ENCODE data around the gene TMA16. TPM values are rescaled to one million over a fixed set of nuclear protein-coding genes. Genes with fewer than 3 reads are reported as not detected.
"Not testable (repeated sequence)": the region's sequence is repeated elsewhere in the genome, so short reads cannot be mapped to it uniquely, and the experiment has no call there.

Gene TMA16
- total RNA-seq, 2 experiments from 2014 or later, result 53.5 to 58.4 TPM

DNA sequence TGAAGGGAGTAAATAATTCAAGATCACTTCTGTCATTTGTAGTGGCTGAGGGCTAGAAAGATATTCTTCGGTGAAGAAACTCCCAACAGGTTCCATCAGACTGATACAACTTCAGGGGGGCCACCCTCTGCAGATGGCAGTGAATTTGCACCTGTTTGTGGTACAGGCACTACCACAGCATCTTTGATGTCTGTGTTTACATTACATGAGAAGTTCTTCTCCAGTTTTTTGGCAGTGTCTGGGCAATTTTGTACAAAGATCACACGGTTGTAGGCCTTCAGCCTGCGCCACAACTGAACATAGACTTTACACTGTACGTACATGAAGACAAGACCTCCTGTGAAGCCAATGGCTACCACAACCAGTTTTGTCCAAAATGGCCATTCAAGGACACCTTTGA is 34.2 kb downstream of the TMA16 start:
- DNase-seq (no peak), ATAC-seq (no peak)
- no peak overlapping the region for H3K27ac Mint-ChIP-seq
- TF ChIP-seq, protein P1, sequence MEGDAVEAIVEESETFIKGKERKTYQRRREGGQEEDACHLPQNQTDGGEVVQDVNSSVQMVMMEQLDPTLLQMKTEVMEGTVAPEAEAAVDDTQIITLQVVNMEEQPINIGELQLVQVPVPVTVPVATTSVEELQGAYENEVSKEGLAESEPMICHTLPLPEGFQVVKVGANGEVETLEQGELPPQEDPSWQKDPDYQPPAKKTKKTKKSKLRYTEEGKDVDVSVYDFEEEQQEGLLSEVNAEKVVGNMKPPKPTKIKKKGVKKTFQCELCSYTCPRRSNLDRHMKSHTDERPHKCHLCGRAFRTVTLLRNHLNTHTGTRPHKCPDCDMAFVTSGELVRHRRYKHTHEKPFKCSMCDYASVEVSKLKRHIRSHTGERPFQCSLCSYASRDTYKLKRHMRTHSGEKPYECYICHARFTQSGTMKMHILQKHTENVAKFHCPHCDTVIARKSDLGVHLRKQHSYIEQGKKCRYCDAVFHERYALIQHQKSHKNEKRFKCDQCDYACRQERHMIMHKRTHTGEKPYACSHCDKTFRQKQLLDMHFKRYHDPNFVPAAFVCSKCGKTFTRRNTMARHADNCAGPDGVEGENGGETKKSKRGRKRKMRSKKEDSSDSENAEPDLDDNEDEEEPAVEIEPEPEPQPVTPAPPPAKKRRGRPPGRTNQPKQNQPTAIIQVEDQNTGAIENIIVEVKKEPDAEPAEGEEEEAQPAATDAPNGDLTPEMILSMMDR (IDR thresholded peaks at IDR 0.05), result no peak
- POLR2A ChIA-PET, result no interaction called here
- no peak overlapping the region for H3K4me3 Mint-ChIP-seq
- H3K27me3 Mint-ChIP-seq, result no peaks in the 10 kb centered on the region
- peaks cover 45% of the 10 kb centered on the region for H3K36me3 Mint-ChIP-seq (ENCODE audit: low read depth)
- no peaks in the 10 kb centered on the region for H3K4me1 Mint-ChIP-seq (ENCODE audit: low read depth)
- H3K9me3 Mint-ChIP-seq, result no peaks in the 10 kb centered on the region
- CTCF ChIA-PET, result no interaction called here
- intact Hi-C loops (cut with micrococcal nuclease), result no loop called here

DNA sequence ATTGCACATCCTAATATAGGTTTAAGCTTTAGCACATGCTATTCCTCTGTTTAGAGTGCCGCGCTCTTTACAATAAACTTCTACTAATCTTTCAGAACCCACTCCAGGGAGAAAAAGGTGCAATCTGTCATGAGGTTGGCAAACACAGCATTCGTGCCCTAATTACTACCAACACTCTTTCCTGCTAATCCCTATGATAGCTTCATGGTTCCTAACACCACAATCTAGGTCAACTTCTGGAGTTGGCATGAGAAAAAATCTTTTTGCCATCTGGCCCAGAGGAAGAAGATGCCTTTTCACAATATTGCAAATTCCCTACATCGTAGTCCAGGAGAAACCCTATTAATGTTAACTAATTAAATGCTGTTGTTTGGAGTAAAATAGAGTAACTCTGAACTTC is 39.6 kb downstream of the TMA16 start:
- no peak overlapping the region for H3K4me3 Mint-ChIP-seq
- no peaks in the 10 kb centered on the region for H3K27me3 Mint-ChIP-seq
- DNase-seq, result no peak
- peaks cover 23% of the 10 kb centered on the region for H3K36me3 Mint-ChIP-seq (ENCODE audit: low read depth)
- intact Hi-C loops (cut with micrococcal nuclease), result no loop called here
- POLR2A ChIA-PET, result no interaction called here
- TF ChIP-seq, protein P1 (IDR thresholded peaks at IDR 0.05), result no peak
- no peaks in the 10 kb centered on the region for H3K4me1 Mint-ChIP-seq (ENCODE audit: low read depth)
- H3K27ac Mint-ChIP-seq, result no peak overlapping the region
- no peak for ATAC-seq
- H3K9me3 Mint-ChIP-seq, result no peaks in the 10 kb centered on the region
- CTCF ChIA-PET, result interaction anchor here (0.8 to 2.3 kb wide), 4 partner anchors 8 to 48 kb away, joined by 3 to 7 read pairs (median 4); no protein-coding TSS in a partner anchor

DNA sequence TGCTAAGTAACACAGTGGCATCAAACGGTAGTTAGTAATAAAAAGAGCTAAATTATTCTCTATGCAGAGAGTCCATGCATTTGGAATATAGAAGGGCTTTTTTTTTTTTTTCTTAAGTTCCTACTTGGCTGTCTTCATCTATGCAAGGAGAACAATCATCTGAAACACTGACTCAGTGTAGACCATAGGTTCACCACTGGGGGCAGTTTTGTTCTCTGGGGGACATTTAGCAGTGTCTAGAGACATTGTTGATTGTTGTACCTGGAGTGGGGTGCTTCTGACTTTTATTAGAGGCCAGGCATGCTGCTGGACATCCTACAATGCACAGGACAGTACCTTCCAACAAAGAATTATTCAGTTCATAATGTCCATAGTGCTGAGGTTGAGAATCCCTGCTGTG is 41.2 kb downstream of the TMA16 start:
- ATAC-seq (peak; percentile 55), DNase-seq (no peak)
- POLR2A ChIA-PET, result interaction anchor here (0.6 kb wide), 1 partner anchor 787 kb away, joined by 3 read pairs; no protein-coding TSS in a partner anchor
- Mint-ChIP-seq H3K9me3 (no peaks in the 10 kb centered on the region), H3K36me3 (ENCODE audit: low read depth) (peaks cover 13% of the 10 kb centered on the region), H3K4me3 (no peak overlapping the region), H3K27ac (no peak overlapping the region), H3K4me1 (ENCODE audit: low read depth) (no peaks in the 10 kb centered on the region), H3K27me3 (no peaks in the 10 kb centered on the region)
- CTCF ChIA-PET, result interaction anchor here (0.9 to 1.6 kb wide), 5 partner anchors 13 to 50 kb away, joined by 3 to 6 read pairs (median 3); no protein-coding TSS in a partner anchor
- TF ChIP-seq, protein P1 (IDR thresholded peaks at IDR 0.05), result no peak
- intact Hi-C loops (cut with micrococcal nuclease), result no loop called here

DNA sequence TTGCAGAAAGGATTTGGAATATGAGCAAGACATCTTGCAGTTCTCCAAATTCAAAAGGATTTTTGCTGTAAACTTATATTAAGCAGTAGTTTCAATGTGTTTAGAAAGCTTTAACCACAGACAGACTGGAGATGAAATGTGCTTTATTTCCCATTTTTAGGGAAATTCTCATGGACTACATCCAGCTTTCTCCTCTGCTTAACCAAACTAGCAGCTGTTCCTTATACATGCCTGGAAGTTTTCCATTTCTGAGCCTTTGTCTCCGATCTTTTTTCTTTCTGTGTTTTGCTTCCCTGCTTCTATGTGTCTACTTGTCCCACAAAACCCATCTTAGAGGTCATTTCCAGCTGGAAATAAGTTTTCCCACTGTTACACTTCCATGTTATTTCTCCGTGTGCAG is 41.6 kb downstream of the TMA16 start:
- DNase-seq (no peak), ATAC-seq (no peak)
- TF ChIP-seq, protein P1 (IDR thresholded peaks at IDR 0.05), result no peak
- Mint-ChIP-seq H3K4me3 (no peak overlapping the region), H3K36me3 (ENCODE audit: low read depth) (peaks cover 10% of the 10 kb centered on the region), H3K4me1 (ENCODE audit: low read depth) (no peaks in the 10 kb centered on the region), H3K27me3 (no peaks in the 10 kb centered on the region), H3K9me3 (no peaks in the 10 kb centered on the region), H3K27ac (no peak overlapping the region)
- CTCF ChIA-PET, result interaction anchor here (0.7 to 1.6 kb wide), 8 partner anchors 13 to 50 kb away, joined by 3 to 6 read pairs (median 3); no protein-coding TSS in a partner anchor
- POLR2A ChIA-PET, result interaction anchor here (0.6 kb wide), 1 partner anchor 28 kb away, joined by 4 read pairs; no protein-coding TSS in a partner anchor
- intact Hi-C loops (cut with micrococcal nuclease), result no loop called here

DNA sequence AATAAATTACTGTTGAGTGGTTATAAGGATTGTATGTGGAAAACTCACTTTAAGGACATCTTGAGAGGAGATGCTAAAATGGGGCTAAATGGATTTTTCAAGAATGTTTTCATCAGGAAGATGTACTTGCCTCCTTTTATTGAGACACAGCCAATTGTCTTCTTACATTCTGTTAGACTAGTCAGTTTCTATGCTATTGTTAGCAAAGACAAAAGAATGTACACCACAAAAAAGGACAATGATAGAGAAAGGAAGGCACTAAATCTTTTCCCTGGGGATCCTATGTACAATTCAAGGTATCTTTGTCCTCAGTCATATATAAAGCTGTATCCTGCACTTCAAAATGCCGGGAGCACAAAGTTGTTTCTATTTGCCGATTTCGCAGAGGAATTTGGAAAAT is 42.6 kb downstream of the TMA16 start:
- Mint-ChIP-seq H3K9me3 (no peaks in the 10 kb centered on the region), H3K36me3 (ENCODE audit: low read depth) (peaks cover 4% of the 10 kb centered on the region), H3K4me1 (ENCODE audit: low read depth) (no peaks in the 10 kb centered on the region), H3K4me3 (no peak overlapping the region), H3K27me3 (no peaks in the 10 kb centered on the region), H3K27ac (no peak overlapping the region)
- DNase-seq, result no peak
- TF ChIP-seq, protein P1 (IDR thresholded peaks at IDR 0.05), result no peak
- ChIA-PET POLR2A (no interaction called here), CTCF (interaction anchor here (0.8 to 1.6 kb wide), 3 partner anchors 12 to 18 kb away, joined by 3 to 6 read pairs (median 3); no protein-coding TSS in a partner anchor)
- intact Hi-C loops (cut with micrococcal nuclease), result no loop called here
- ATAC-seq, result no peak

DNA sequence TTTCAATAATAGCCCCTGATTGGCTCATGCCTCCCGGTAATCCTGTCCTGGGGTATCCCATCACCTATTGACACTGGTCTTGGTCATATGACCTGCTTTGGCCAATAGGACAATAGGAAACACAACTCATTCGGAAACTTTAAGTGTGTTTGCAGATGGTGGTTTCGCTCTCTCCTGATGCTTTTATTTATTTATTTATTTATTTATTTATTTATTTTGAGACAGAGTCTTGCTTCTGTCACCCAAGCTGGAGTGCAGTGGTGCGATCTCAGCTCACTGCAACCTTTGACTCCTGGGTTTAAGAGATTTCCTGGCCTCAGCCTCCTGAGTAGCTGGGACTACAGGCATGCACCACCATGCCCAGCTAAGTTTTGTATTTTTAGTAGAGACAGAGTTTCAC is 44.3 kb downstream of the TMA16 start:
- H3K4me3 Mint-ChIP-seq; H3K36me3 Mint-ChIP-seq (ENCODE audit: low read depth); H3K27ac Mint-ChIP-seq; intact Hi-C loops (cut with micrococcal nuclease); H3K4me1 Mint-ChIP-seq (ENCODE audit: low read depth); H3K9me3 Mint-ChIP-seq; ATAC-seq; DNase-seq; H3K27me3 Mint-ChIP-seq: not testable (repeated sequence)
- ChIA-PET CTCF (interaction anchor here (1.7 to 3.4 kb wide), 2 partner anchors 10 to 11 kb away, joined by 7 to 11 read pairs; no protein-coding TSS in a partner anchor), POLR2A (interaction anchor here (0.6 to 5.9 kb wide), 2 partner anchors 11 to 45 kb away, joined by 4 to 20 read pairs; partner anchors contain the start of gene TMA16)
